HCT116 (cell line): ENCODE data around the gene FRMD4A. TPM values are rescaled to one million over a fixed set of nuclear protein-coding genes. Genes with fewer than 3 reads are reported as not detected.

Experiments used
- ATAC-seq: fragments of 200-7000 bp; cut with Tn5 transposase; 2 replicates; pipeline ENCODE4 v1.9.1; 2020; ENCODE audit warnings: mild to moderate bottlenecking, moderate library complexity
- BruUV-seq: library from RNA; stranded (reverse); fragments of 400-500 nt; replicated peaks from 2 replicates; lab custom pipeline; 2021; lab: Mats Ljungman, UMichigan
- CTCF ChIA-PET: fragments of 300-600 bp; sonication (Branson Sonifier 250); formaldehyde crosslinking; loops from one replicate; lab custom pipeline; 2021; ENCODE audit warnings: antibody characterized with exemption; lab: Charles Lee
- POLR2A ChIA-PET: fragments of 300-600, 350-600 bp; sonication (Branson Sonifier 250); formaldehyde crosslinking; loops from one replicate; lab custom pipeline; 2021; ENCODE audit warnings: antibody characterized with exemption; lab: Charles Lee
- RAD21 ChIA-PET, 2 experiments: fragments of 300-600 bp; sonication (Branson Sonifier 250); formaldehyde crosslinking; loops; one replicate each; lab custom pipeline; 2023; ENCODE audit warnings: low total read pairs in 2 of 2; ENCODE audit not compliant: uncharacterized antibody in 2 of 2, unreplicated experiment in 2 of 2, low non-redundant PET in 1 of 2; lab: Charles Lee
- DNase-seq: peaks from one replicate; pipeline ENCODE4 v3.0.0-alpha.2; 2010; ENCODE audit warnings: low read depth, low spot score
- H2AFZ ChIP-seq: fragments of 200-600 bp; shearing (Covaris generic), sonication (generic); 2 replicates; pipeline ENCODE4 v1.6.1; 2017; ENCODE audit warnings: low read depth, mixed run types, mixed read lengths, antibody characterized with exemption, low read length; ENCODE audit not compliant: poor library complexity, severe bottlenecking
- H3K27ac ChIP-seq: 2 replicates; pipeline ENCODE4 v1.5.1; 2012; ENCODE audit warnings: low read depth, low read length
- H3K27me3 ChIP-seq: fragments of 200-600 bp; sonication (generic); 2 replicates; pipeline ENCODE4 v1.6.1; 2016; ENCODE audit warnings: mixed run types, low read length, mixed read lengths; ENCODE audit not compliant: insufficient read depth
- H3K36me3 ChIP-seq, 2 experiments: fragments of 200-500 bp in 1 of 2; fragments of 200-600 bp in 1 of 2; sonication (Bioruptor generic) in 1 of 2; sonication (generic) in 1 of 2; 2 replicates each; pipeline versions ENCODE4 v1.5.1 to v1.6.1; 2014 to 2016; ENCODE audit warnings: low read length in 2 of 2, inconsistent platforms in 1 of 2, mixed read lengths in 1 of 2, mixed run types in 1 of 2; ENCODE audit not compliant: insufficient read depth in 2 of 2, control insufficient read depth in 1 of 2
- H3K4me1 ChIP-seq, 2 experiments: fragments of 200-600 bp in 1 of 2; sonication (generic) in 1 of 2; 2 replicates each; pipeline versions ENCODE4 v1.5.1 to v1.6.1; 2012 to 2017; ENCODE audit warnings: low read length in 2 of 2, inconsistent platforms in 1 of 2, mild to moderate bottlenecking in 1 of 2, mixed read lengths in 1 of 2, mixed run types in 1 of 2, moderate library complexity in 1 of 2; ENCODE audit not compliant: insufficient read depth in 2 of 2, control insufficient read depth in 1 of 2
- H3K4me2 ChIP-seq: fragments of 200-600 bp; sonication (generic); 2 replicates; pipeline ENCODE4 v1.6.1; 2017; ENCODE audit warnings: mixed run types, low read length, mixed read lengths
- H3K4me3 ChIP-seq, 2 experiments: fragments of 200-600 bp in 1 of 2; sonication (generic) in 1 of 2; replicated peaks in 1 of 2; 2 replicates each; pipeline ENCODE4 v1.5.1; 2011 to 2016; ENCODE audit warnings: low read length in 2 of 2, control low read depth in 1 of 2, low read depth in 1 of 2, mild to moderate bottlenecking in 1 of 2, mixed read lengths in 1 of 2, mixed run types in 1 of 2
- H3K79me2 ChIP-seq: fragments of 200-600 bp; sonication (generic); 2 replicates; pipeline ENCODE4 v1.6.1; 2017; ENCODE audit warnings: mild to moderate bottlenecking, mixed run types, low read length, moderate library complexity, mixed read lengths; ENCODE audit not compliant: insufficient read depth
- H3K9ac ChIP-seq: fragments of 200-600 bp; sonication (generic); 2 replicates; pipeline ENCODE4 v1.6.1; 2016; ENCODE audit warnings: low read length, mixed read lengths
- H3K9me2 ChIP-seq: fragments of 200-600 bp; sonication (generic), shearing (Covaris generic); 2 replicates; pipeline ENCODE4 v1.6.1; 2017; ENCODE audit warnings: mixed run types, mild to moderate bottlenecking, moderate library complexity; ENCODE audit not compliant: insufficient read depth
- H3K9me3 ChIP-seq, 2 experiments: fragments of 200-500 bp in 1 of 2; fragments of 200-600 bp in 1 of 2; sonication (Bioruptor generic) in 1 of 2; sonication (generic) in 1 of 2; 2 replicates each; pipeline ENCODE4 v1.6.1; 2014 to 2017; ENCODE audit warnings: low read length in 2 of 2, mixed read lengths in 2 of 2, inconsistent platforms in 1 of 2, low read depth in 1 of 2, mild to moderate bottlenecking in 1 of 2, mixed run types in 1 of 2, moderate library complexity in 1 of 2; ENCODE audit not compliant: control insufficient read depth in 1 of 2, insufficient read depth in 1 of 2
- H4K20me1 ChIP-seq: fragments of 200-600 bp; sonication (generic), shearing (Covaris generic); 2 replicates; pipeline ENCODE4 v1.6.1; 2017; ENCODE audit warnings: mixed run types, mild to moderate bottlenecking, moderate library complexity; ENCODE audit not compliant: insufficient read depth
- ATF3 ChIP-seq: IDR thresholded peaks from 2 replicates; pipeline ENCODE4 v1.6.1; 2012
- CTCF ChIP-seq, 3 experiments: fragments of 200-600 bp in 1 of 3; sonication (generic) in 1 of 3; IDR thresholded peaks in 2 of 3; conservative IDR thresholded peaks in 1 of 3; 2 replicates each; pipeline ENCODE4 v1.5.1; 2012 to 2017; ENCODE audit warnings: low read depth in 2 of 3, low read length in 2 of 3, antibody characterized with exemption in 1 of 3, borderline replicate concordance in 1 of 3, control low read depth in 1 of 3, mild to moderate bottlenecking in 1 of 3, mixed read lengths in 1 of 3, mixed run types in 1 of 3, moderate library complexity in 1 of 3; ENCODE audit not compliant: insufficient read depth in 1 of 3
- EGR1 ChIP-seq: IDR thresholded peaks from 2 replicates; pipeline ENCODE4 v1.6.1; 2012; ENCODE audit warnings: low read depth
- ELF1 ChIP-seq: IDR thresholded peaks from 2 replicates; pipeline ENCODE4 v1.6.1; 2012; ENCODE audit warnings: low read depth, borderline replicate concordance
- EZH2 ChIP-seq: fragments of 200-600 bp; sonication (generic); IDR thresholded peaks from 2 replicates; pipeline ENCODE4 v1.6.1; 2017; ENCODE audit warnings: antibody characterized with exemption, mixed run types
- FOSL1 ChIP-seq: IDR thresholded peaks from 2 replicates; pipeline ENCODE4 v1.6.1; 2012; ENCODE audit warnings: low read depth
- JUND ChIP-seq: IDR thresholded peaks from 2 replicates; pipeline ENCODE4 v1.6.1; 2012
- MAX ChIP-seq: IDR thresholded peaks from 2 replicates; pipeline ENCODE4 v1.6.1; 2012
- POLR2A ChIP-seq: IDR thresholded peaks from 2 replicates; pipeline ENCODE4 v1.7.0; 2011; ENCODE audit warnings: borderline replicate concordance; ENCODE audit not compliant: insufficient read depth, insufficient read length; ENCODE audit errors: extremely low read depth
- POLR2AphosphoS5 ChIP-seq: IDR thresholded peaks from 2 replicates; pipeline ENCODE4 v1.6.1; 2011; ENCODE audit warnings: mild to moderate bottlenecking, low read depth, low read length, moderate library complexity
- SP1 ChIP-seq: IDR thresholded peaks from 2 replicates; pipeline ENCODE4 v1.6.1; 2012; ENCODE audit warnings: low read depth
- SRF ChIP-seq: IDR thresholded peaks from 2 replicates; pipeline ENCODE4 v1.6.1; 2012; ENCODE audit warnings: low read depth
- ZBTB33 ChIP-seq: IDR thresholded peaks from 2 replicates; pipeline ENCODE4 v1.6.1; 2011; ENCODE audit warnings: mild to moderate bottlenecking, low read length, moderate library complexity; ENCODE audit not compliant: insufficient replicate concordance; ENCODE audit errors: extremely low read depth
- intact Hi-C: fragments of 100-400 bp; cut with micrococcal nuclease; formaldehyde crosslinking; loops from 2 replicates; pipeline ENCODE4 v1.10.0; 2022
- total RNA-seq: library from RNA; stranded (reverse); gene quantifications from one replicate; pipeline ENCODE4 v1.2.1, GENCODE V29; 2021; ENCODE audit not compliant: unreplicated experiment

FRMD4A gene
- total RNA-seq, 1 experiment from 2014 or later: 0.20 TPM

- H3K9ac ChIP-seq: no peak overlapping the region
- ATAC-seq (no peak), DNase-seq (no peak)
- CTCF ChIA-PET: no interaction called here
- no peaks in the 10 kb centered on the region for H3K9me3 ChIP-seq
- H3K27me3 ChIP-seq: peaks cover 60% of the 10 kb centered on the region
- no peak overlapping the region for H3K27ac ChIP-seq
- H3K4me2 ChIP-seq: no peak overlapping the region
- TF ChIP-seq CTCF (IDR thresholded peaks at IDR 0.05 in 2 of 3, conservative IDR thresholded peaks at IDR 0.05 in 1 of 3; ENCODE audit: borderline replicate concordance in 1 of 3, insufficient read depth in 1 of 3, low read depth in 2 of 3, low read length in 2 of 3) (no peak), MAX (no peak), POLR2A (no peak), SP1 (no peak), ZBTB33 (no peak), ATF3 (no peak), EZH2 (no peak), ELF1 (no peak), FOSL1 (no peak), EGR1 (no peak), SRF (no peak), POLR2AphosphoS5 (no peak), JUND (no peak)
- intact Hi-C loops: no loop called here
- no peaks in the 10 kb centered on the region for H4K20me1 ChIP-seq
- H3K36me3 ChIP-seq: no peaks in the 10 kb centered on the region
- H3K4me3 ChIP-seq: no peak overlapping the region
- RAD21 ChIA-PET: no interaction called here
- no TSS peak for BruUV-seq
- H3K4me1 ChIP-seq: no peaks in the 10 kb centered on the region
- no peak overlapping the region for H2AFZ ChIP-seq
- POLR2A ChIA-PET: no interaction called here
- H3K9me2 ChIP-seq: no peaks in the 10 kb centered on the region
- H3K79me2 ChIP-seq: no peaks in the 10 kb centered on the region
Measured at GRCh38 chr10:14190702-14191101, 140.0 kb downstream of the FRMD4A start.
